Measurements from ENCODE around the gene LIN7C.

DNA sequence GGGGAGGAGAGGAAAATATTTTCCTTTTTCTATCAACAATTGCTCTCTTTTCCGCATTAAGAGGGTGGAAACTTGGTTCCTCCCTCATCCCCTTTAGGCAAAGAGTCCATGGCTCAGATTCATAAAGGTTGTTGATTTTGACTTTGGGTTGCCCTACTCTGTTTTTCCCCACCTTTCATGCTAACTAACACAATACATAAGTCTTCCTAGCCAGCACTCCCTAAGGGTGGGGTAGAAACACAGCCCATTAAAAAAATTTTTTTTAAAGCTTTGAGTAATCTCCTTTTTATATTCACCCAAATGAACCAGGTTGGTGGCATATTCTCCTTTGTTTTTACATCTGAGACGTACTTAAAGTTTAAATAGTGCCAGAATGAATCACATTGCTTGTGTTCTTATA is 20.0 kb upstream of the LIN7C start:
- TF ChIP-seq POLR2AphosphoS5 (IDR thresholded peaks at IDR 0.05; ENCODE audit: borderline replicate concordance, low read depth, low read length) = no peak
- TF ChIP-seq EZH2 (IDR thresholded peaks at IDR 0.05) = no peak

Measured in SK-N-MC (cell line).